Measurements from ENCODE around the gene RING1. TPM values are rescaled to one million over a fixed set of nuclear protein-coding genes. Genes with fewer than 3 reads are reported as not detected.
A peak's percentile ranks its signal among the peaks of the same experiment; 100 is the strongest.
"Not testable (repeated sequence)": the region's sequence is repeated elsewhere in the genome, so short reads cannot be mapped to it uniquely, and the experiment has no call there.

Gene RING1
- polyA plus RNA-seq, 3 donors = 23.7 to 42.5 (median 40.5) TPM

GRCh38 chr6:33215271-33216116, 7.2 kb downstream of the RING1 start:
- 74 to 86% (median 78%) methylated on average over 9 of the region's 9 CpGs for WGBS, 3 donors
- H3K27ac ChIP-seq (ENCODE audit: low read depth, low read length) = no peak overlapping the region

GRCh38 chr6:33216117-33216649, 7.9 kb downstream of the RING1 start:
- WGBS, 3 donors = 93 to 97% (median 94%) methylated on average over 4 of the region's 4 CpGs
- H3K27ac ChIP-seq (ENCODE audit: low read depth, low read length) = no peak overlapping the region

GRCh38 chr6:33217246-33217645, 8.9 kb downstream of the RING1 start:
- WGBS, 3 donors = 80 to 91% (median 88%) methylated on average over 6 of the region's 6 CpGs

GRCh38 chr6:33217681-33218080, 9.4 kb downstream of the RING1 start:
- H3K27ac ChIP-seq (ENCODE audit: low read depth, low read length) = no peak overlapping the region
- 62 to 68% (median 67%) methylated on average over 3 of the region's 3 CpGs for WGBS, 3 donors

More at GRCh38 chr6:33217246-33217645, 8.9 kb downstream of the RING1 start:
- H3K27ac ChIP-seq (ENCODE audit: low read depth, low read length) = no peak overlapping the region

GRCh38 chr6:33226503-33227120, 18.3 kb downstream of the RING1 start:
- not testable (repeated sequence) for H3K27ac ChIP-seq (ENCODE audit: low read depth, low read length)
- WGBS, 3 donors = 43 to 53% (median 48%) methylated on average over 12 to 14 of the region's 14 CpGs

GRCh38 chr6:33235221-33235634, 26.9 kb downstream of the RING1 start:
- WGBS, 3 donors = 23 to 28% (median 25%) methylated on average over 6 of the region's 6 CpGs

GRCh38 chr6:33236328-33236727, 28.0 kb downstream of the RING1 start:
- no peak overlapping the region for H3K27ac ChIP-seq (ENCODE audit: low read depth, low read length)

More at GRCh38 chr6:33235221-33235634, 26.9 kb downstream of the RING1 start:
- H3K27ac ChIP-seq (ENCODE audit: low read depth, low read length) = no peak overlapping the region

GRCh38 chr6:33236852-33237251, 28.6 kb downstream of the RING1 start:
- WGBS, 3 donors = 87 to 89% (median 89%) methylated on average over 6 of the region's 6 CpGs
- H3K27ac ChIP-seq (ENCODE audit: low read depth, low read length) = no peak overlapping the region

- H3K27ac ChIP-seq (ENCODE audit: low read depth, low read length) = no peak overlapping the region
- WGBS, 3 donors = 40 to 62% (median 60%) methylated on average over 2 of the region's 2 CpGs
These were observed 29.4 kb downstream of the RING1 start for GRCh38 chr6:33237741-33238140.

GRCh38 chr6:33241968-33242367, 33.7 kb downstream of the RING1 start:
- H3K27ac ChIP-seq (ENCODE audit: low read depth, low read length) = no peak overlapping the region
- WGBS, 3 donors = 43 to 67% (median 51%) methylated on average over 3 of the region's 3 CpGs

GRCh38 chr6:33243476-33243875, 35.2 kb downstream of the RING1 start:
- H3K27ac ChIP-seq (ENCODE audit: low read depth, low read length) = no peak overlapping the region
- WGBS, 3 donors = 37 to 45% (median 41%) methylated on average over 1 of the region's 1 CpG

GRCh38 chr6:33247977-33248642, 39.8 kb downstream of the RING1 start:
- WGBS, 3 donors = 2 to 4% (median 3%) methylated on average over 28 of the region's 28 CpGs

GRCh38 chr6:33248643-33248931, 40.3 kb downstream of the RING1 start:
- H3K27ac ChIP-seq (ENCODE audit: low read depth, low read length) = peak overlapping the region; percentile 44
- 0% methylated on average over 17 to 18 of the region's 18 CpGs for WGBS, 3 donors

More at GRCh38 chr6:33247977-33248642, 39.8 kb downstream of the RING1 start:
- H3K27ac ChIP-seq (ENCODE audit: low read depth, low read length) = peak overlapping the region; percentile 44

GRCh38 chr6:33248932-33249731, 40.8 kb downstream of the RING1 start:
- peak overlapping the region; percentile 44 for H3K27ac ChIP-seq (ENCODE audit: low read depth, low read length)
- WGBS, 3 donors = 0% methylated on average over 58 of the region's 58 CpGs

- WGBS, 3 donors = 11 to 17% (median 17%) methylated on average over 15 of the region's 15 CpGs
- H3K27ac ChIP-seq (ENCODE audit: low read depth, low read length) = peak overlapping the region; percentile 85
These were observed 41.7 kb downstream of the RING1 start for GRCh38 chr6:33249732-33250630.

GRCh38 chr6:33250731-33251130, 42.4 kb downstream of the RING1 start:
- WGBS, 3 donors = 93 to 97% (median 95%) methylated on average over 13 of the region's 13 CpGs
- H3K27ac ChIP-seq (ENCODE audit: low read depth, low read length) = no peak overlapping the region

- no peak overlapping the region for H3K27ac ChIP-seq (ENCODE audit: low read depth, low read length)
- WGBS, 3 donors = 73 to 82% (median 78%) methylated on average over 6 of the region's 6 CpGs
These were observed 43.2 kb downstream of the RING1 start for GRCh38 chr6:33251395-33252012.
